ENCODE data around the gene GPLD1.

GPLD1 gene

GRCh38 chr6:24497254-24497970, 8.0 kb upstream of the GPLD1 start:
- DNase-seq = no peak

GRCh38 chr6:24494821-24495795, 5.7 kb upstream of the GPLD1 start, which contains the start of gene ALDH5A1:
Gene ALDH5A1 (plus strand): TSS chr6:24494969. CDS start chr6:24494997, 28 bp downstream.
- DNase-seq = peak; percentile 88

- DNase-seq = no peak
Observed at GRCh38 chr6:24493945-24494820, 4.8 kb upstream of the GPLD1 start.

GRCh38 chr6:24492475-24492874, 3.1 kb upstream of the GPLD1 start:
- peak; percentile 34 for DNase-seq

- no peak for DNase-seq
Observed at GRCh38 chr6:24490948-24491347, 1.6 kb upstream of the GPLD1 start.

GRCh38 chr6:24489881-24490280, 503 bp upstream of the GPLD1 start:
- DNase-seq = no peak

- DNase-seq = no peak
Observed at GRCh38 chr6:24486065-24486464, 3.3 kb downstream of the GPLD1 start.

GRCh38 chr6:24484657-24485323, 4.6 kb downstream of the GPLD1 start:
- DNase-seq = no peak

- DNase-seq = no peak
Observed at GRCh38 chr6:24481449-24481848, 7.9 kb downstream of the GPLD1 start.

GRCh38 chr6:24480705-24481104, 8.7 kb downstream of the GPLD1 start:
- no peak for DNase-seq

- DNase-seq = no peak
Observed at GRCh38 chr6:24478903-24479302, 10.5 kb downstream of the GPLD1 start.

GRCh38 chr6:24477070-24477469, 12.3 kb downstream of the GPLD1 start:
- DNase-seq = no peak

GRCh38 chr6:24476631-24477030, 12.7 kb downstream of the GPLD1 start:
- no peak for DNase-seq

- no peak for DNase-seq
Observed at GRCh38 chr6:24472181-24472580, 17.2 kb downstream of the GPLD1 start.

GRCh38 chr6:24469811-24470210, 19.6 kb downstream of the GPLD1 start:
- DNase-seq = no peak

- DNase-seq = no peak
Observed at GRCh38 chr6:24464253-24465038, 24.9 kb downstream of the GPLD1 start.

- no peak for DNase-seq
Observed at GRCh38 chr6:24460966-24461365, 28.4 kb downstream of the GPLD1 start.

- no peak for DNase-seq
Observed at GRCh38 chr6:24458941-24459340, 30.4 kb downstream of the GPLD1 start.

- no peak for DNase-seq
Observed at GRCh38 chr6:24458134-24458533, 31.2 kb downstream of the GPLD1 start.

GRCh38 chr6:24455061-24455460, 34.3 kb downstream of the GPLD1 start:
- DNase-seq = no peak

- no peak for DNase-seq
Observed at GRCh38 chr6:24454452-24454851, 34.9 kb downstream of the GPLD1 start.

Measured in NCI-H69 (cell line).